Left hindlimb (tissue), 1 donor: ENCODE data around the gene PMFBP1.

Experiments
- DNase-seq: peaks from one replicate; pipeline ENCODE4 v3.0.0-alpha.2; 2018

The PMFBP1 gene

DNA sequence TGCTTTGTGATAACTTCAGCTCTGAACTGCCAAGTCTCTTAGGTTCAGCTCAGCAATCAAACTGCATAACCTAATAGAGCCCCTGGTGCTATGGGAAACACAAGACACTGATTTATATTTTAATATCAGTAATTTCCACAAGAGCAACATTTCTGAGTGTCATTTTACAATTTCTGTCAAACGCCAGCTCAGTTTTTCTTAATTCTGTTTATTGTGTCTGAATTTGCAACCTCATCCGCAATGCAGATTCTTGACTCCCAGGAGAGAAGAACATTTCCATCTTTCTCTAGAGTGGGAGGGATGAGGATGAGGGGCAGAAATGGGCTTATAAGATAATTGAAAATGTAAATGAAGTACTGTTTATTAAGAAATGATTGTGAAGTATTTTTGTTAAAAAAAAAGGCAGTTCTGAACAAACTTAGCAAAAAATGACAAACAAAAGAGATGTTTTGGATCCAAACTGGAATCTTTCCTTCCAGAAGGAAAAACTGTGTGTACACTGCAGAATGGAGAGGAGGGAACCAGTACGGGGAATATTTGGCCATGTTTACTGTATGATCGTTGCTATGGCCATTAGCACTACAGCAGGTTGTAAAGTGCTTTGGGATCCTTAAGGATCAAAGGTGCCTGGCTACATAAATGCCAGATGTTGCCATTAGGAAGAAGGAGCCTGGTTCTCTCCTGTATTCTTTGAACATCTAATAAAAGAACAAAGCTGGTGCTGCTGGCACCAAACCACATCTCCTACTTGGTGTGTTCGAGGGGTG, 7.4 kb upstream of the PMFBP1 start:
- no peak for DNase-seq

GRCh38 chr16:72174726-72175125, 2.8 kb upstream of the PMFBP1 start:
- DNase-seq, result no peak

DNA sequence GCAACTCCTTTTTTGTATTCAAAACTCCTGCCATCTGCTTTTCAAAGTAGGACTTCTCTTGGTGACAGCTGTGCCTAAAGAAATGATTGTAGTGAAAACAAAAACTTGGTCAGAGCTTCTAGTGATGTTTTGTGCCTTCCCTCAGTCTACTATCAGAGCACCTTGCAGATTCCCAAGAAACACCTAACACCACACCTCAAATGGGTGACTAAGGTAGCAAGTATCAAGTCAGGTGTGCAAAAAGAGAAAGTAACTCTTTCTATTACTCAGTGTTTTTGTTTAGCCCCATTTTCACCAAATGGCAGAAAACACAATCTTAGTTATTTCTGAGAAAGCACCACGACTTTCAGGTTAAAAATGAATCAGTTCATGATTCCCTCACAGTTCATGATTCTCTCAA, 2.0 kb upstream of the PMFBP1 start:
- DNase-seq, result no peak

- DNase-seq, result no peak
These were observed 719 bp downstream of the PMFBP1 start for GRCh38 chr16:72171236-72171635.

GRCh38 chr16:72169708-72170107, 2.2 kb downstream of the PMFBP1 start:
- no peak for DNase-seq

DNA sequence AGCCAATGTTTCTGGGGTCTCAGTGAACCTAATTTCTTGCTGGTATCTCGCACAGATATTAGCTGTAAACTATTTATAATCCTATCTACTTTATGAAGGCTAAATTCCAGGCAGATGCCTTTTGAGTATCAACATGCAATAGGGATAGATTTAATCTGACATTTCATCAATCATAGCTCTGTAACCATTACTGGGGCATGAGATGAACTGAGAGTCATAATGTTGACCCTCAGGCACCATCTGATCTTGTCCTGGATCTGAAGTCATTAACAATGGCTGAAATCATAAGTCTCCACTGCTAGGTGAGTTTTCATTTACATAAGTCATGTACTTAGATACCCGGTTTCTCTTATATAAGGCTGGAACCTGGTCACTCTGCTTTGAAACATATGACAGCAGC, 3.6 kb downstream of the PMFBP1 start:
- no peak for DNase-seq

DNA sequence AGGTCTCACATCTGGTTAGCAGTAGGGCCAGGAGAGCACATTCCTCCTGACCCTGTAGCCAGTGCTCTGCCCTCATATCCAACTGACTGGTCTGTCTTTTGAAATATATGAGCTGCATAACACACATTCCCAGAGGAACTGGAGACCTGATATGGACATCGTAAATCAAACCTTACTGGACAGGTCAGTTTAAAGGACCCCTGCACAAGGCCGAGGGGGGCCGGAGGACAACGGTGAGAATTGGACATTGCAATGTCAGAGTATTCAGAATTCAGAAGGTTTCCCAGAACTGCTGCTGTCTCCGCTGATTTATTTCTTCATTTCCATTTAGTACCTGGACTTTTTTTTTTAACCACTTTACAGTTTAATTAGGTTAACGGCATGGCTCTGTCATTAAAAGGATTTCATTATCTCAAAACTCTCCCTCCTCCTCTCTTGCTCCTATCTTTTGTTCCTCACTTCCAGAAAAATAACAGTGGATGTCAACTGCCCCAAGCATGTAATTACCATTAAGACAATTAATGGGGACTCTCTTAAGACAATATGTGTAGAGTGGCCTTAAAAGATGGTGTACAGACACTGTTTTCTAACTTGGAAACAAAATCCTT, 4.9 kb downstream of the PMFBP1 start:
- no peak for DNase-seq

DNA sequence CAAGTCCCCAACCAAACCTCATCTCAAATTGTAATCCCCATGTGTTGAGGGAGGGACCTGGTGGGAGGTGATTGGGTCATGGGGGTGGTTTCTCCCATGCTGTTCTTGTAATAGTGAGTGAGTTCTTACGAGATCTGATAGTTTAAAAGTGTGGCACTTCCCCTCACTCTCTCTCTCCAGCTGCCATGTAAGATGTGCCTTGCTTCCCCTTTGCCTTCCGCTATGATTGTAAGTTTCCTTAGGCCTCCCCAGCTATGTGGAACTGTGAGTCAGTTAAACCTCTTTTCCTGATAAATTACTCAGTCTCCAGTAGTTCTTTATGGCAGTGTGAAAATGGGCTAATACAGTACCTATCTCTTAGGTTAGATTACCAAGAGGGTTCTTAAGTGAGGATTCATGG, 5.8 kb downstream of the PMFBP1 start:
- no peak for DNase-seq

DNA sequence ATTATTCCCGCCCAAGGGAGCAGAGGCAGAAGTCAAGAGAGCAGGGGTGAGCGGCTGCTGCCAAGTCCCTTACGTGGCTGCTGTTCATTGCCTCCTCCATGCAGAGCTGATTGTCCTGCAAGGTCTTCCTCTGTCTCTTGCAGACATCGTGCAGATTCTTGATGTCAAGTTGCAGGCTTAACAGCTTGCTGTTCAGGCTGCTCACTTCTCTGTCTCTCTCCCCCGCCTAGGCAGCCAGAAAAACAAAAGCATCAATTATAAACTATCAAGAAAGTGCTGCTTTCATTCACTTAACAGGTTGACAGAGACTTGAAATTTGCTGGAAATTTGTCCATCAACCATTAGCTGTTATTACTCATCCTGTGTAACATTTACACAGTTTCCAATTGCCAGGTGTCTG, 7.3 kb downstream of the PMFBP1 start:
- DNase-seq, result no peak

DNA sequence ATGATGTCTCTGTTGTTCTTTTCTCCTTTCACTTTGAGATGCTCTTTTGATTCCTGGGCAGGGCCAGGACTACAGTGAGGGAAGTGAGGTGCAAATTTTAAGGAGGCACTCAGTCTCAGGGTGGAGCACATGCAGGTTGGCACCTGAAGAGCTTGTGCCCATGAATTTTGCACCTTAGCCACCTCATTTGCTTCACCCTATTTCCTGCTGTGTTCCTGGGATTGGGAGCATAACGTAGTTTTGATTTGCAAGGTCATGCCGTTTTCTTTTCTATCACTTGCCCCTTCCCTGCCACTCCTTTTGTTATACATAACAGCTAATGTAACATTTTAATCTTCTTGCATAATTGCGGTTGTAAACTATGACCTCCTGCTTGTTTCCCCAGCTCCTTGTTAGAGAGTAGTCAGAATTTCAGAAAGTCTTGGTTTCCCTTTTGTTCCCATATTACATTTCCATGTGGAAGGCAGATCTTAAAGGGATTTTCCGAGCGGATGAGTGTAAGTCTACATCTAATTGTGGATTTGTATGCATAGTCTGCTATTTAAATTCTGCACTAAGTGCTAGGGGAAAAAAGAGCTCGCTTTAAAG, 9.8 kb downstream of the PMFBP1 start:
- DNase-seq, result no peak

DNA sequence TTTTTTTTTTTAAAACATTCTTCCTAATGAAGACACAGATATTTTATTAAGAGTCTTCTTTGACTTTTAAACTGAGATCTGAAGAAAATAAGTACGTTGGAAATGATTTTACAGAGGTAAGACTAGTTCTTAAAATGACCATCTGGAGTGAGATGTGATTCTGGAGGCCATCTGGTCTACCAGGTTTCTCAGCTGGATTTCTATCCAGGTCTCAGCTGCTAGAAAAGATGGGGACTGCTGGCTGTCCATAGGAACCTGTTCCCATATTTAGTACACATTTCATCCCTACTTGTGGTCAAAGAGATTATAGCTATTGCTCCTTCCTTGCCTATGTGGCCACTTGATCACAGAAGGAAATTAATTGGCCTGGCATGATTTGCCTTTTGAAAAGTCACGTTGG, 12.2 kb downstream of the PMFBP1 start:
- no peak for DNase-seq

DNA sequence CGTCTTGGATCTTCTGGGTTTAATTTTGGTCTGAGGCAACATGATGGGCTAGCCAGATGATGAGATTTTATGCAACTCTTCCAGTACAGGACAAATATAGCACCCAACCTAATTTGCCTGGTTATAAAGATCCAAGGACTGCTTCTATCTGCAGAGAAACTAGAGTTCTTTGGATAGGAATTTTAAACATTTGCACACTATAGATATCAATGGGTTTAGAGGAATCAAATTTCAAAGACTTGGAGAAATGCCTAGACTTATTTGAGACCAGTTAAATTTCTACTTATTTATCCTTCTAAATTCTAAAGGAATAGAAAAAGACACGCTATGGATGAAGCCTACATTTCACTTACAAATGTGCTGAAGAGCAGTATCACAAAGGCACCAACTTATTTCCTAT, 12.6 kb downstream of the PMFBP1 start:
- no peak for DNase-seq

DNA sequence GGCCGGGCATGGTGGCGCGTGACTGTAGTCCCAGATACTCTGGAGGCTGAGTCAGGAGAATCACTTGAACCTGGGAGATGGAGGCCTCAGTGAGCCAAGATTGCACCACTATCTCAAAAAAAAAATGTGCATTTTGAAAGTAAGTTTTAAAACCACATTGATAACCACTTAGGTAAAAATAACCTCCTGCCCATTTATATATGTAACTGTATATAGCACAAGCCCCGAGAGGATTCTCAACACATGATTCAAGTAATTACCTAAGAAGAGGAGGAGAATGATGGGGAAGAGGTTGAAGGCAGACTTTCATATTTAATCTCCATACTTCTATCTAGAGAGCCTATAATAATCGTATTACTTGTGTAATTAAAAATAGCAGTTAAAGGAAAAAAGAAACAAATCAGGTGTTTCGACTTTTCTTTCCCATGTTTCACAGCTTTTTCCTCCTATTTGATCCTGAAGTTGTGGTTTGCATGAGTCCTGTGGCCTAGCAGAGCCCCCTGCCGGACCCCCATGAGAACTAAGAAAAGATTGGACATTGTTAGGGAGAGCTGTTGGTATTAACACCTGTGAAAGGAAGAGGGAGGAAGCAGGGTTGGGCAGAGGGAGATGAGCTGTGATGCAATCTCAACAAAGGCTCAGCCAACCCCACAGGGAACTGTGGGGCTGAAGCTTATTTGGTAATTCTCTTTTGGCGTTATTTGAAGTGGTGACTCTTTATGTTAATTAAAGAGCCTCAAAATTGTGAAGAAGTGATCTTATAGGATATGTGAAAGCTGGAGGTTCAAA, 22.1 kb downstream of the PMFBP1 start:
- no peak for DNase-seq

- DNase-seq, result no peak
These were observed 29.5 kb downstream of the PMFBP1 start for GRCh38 chr16:72142476-72142875.

GRCh38 chr16:72139908-72140307, 32.0 kb downstream of the PMFBP1 start:
- no peak for DNase-seq

- DNase-seq, result no peak
These were observed 33.8 kb downstream of the PMFBP1 start for GRCh38 chr16:72138064-72138572.

- no peak for DNase-seq
These were observed 34.4 kb downstream of the PMFBP1 start for GRCh38 chr16:72137380-72138063.

DNA sequence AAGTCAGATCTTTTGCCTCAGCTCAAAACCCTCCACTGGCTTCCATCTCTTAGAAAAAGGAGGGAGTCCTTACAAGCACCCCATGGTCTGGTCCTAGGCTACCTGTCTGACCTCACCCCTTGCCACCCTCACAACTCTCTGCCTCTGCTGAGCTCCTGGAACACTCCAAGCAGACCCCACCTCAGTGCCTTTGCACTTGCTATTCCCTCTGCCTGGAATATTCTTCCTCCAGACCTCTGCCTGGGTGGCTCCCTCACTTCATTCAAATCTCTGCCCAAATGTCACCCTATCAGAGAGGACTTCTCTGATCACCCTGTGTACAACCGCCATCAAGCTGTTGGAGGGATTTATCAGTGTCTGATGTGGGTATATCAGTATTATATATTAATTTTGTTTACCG, 37.4 kb downstream of the PMFBP1 start:
- DNase-seq, result no peak

DNA sequence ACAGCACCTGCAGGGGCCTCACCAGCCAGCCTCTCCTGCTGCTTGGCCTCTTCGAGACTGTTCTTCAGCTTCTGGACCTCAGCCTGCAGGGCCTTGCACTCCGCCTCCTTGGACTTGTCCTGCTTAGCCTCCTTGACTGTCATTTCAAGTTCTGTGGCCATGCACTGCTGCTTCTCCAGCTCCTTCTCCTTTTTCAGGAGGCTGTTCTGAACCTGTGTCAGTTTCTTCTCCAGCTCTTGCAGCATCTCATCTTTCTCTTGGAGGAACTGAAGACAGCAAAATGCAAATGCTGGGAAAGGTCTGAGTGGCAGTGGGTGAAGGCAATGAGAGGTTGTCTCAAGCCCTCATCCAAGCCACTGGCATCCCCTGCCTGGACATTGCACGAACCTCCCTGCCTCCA, 39.2 kb downstream of the PMFBP1 start:
- no peak for DNase-seq

DNA sequence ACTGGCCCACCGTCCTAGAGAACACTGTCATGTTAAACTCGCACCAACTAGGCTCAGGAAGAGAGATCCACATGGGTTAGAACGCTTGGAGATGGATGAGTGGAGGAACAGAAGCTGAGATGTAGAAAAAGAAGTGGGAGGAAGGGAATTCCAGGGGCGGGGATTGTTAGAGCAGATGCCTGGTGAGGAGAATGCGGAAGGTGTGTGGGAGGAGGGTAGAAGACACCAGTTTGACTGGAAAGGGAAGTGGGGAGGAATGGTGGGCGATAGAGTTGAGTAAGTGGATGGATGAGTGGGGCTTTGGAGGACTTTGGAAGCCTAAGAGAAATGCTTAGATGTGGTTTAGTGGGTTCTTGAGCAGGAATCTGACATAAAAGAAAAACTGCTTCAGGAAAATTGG, 40.9 kb downstream of the PMFBP1 start:
- no peak for DNase-seq

DNA sequence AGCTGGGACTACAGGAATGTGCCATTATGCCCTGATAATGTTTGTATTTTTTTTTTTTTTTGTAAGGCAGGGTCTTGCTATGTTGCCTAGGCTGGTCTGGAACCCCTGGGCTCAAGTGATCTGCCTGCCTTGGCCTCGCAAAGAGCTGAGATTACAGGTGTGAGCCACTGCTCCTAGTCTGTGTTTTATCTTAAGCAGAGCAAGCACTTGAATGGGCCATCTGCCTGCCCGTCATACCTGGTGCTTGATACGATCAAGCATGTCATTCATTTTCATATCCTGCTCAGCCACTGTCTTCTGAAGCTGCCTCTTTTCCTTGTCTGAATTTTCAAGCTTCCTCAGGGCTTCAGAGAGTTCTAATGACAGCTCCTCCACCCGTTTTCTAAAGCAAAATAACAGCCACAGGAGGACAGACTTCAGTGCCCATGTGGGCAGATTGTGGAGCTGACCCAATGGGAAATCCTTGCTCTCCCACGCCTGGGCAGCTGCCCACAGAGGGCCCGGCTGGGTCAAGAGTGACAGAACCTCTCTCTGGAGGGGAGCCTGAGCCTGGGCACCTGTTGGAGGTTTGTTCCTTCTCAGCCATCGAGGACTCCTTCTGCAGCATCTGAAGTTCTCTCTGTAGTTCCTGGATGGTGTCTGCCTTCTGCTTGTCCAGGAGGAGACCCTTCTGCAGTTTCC, 41.8 kb downstream of the PMFBP1 start:
- no peak for DNase-seq

DNA sequence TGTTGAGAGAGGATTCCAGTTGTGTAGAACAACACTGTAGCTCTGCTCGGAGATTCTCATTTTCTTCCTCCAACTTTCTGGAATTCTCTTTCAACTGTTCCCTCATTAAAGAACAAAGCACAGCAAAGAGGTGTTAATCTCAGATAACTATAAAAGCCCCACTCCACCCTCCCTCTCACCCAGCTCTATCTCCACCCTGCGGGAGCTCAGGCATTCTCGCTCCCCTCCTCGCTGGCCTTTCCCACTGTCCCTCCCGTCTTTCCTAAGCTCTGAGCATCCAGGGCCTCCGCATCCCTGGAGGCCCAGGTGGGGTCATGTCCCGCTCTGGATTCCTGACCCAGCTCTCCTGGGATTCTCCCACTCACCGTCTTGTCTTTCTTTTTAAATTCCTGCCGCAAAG, 43.3 kb downstream of the PMFBP1 start:
- DNase-seq, result no peak
